ENCODE results near the gene TRAPPC14. TPM values are rescaled to one million over a fixed set of nuclear protein-coding genes. Genes with fewer than 3 reads are reported as not detected.

Gene TRAPPC14
- total and polyA plus RNA-seq, 9 of the 15 experiments (the other 6 are each of a cell fraction or from before 2014, with no cell fraction given), result 0.42 to 45.9 (median 18.2) TPM

DNA sequence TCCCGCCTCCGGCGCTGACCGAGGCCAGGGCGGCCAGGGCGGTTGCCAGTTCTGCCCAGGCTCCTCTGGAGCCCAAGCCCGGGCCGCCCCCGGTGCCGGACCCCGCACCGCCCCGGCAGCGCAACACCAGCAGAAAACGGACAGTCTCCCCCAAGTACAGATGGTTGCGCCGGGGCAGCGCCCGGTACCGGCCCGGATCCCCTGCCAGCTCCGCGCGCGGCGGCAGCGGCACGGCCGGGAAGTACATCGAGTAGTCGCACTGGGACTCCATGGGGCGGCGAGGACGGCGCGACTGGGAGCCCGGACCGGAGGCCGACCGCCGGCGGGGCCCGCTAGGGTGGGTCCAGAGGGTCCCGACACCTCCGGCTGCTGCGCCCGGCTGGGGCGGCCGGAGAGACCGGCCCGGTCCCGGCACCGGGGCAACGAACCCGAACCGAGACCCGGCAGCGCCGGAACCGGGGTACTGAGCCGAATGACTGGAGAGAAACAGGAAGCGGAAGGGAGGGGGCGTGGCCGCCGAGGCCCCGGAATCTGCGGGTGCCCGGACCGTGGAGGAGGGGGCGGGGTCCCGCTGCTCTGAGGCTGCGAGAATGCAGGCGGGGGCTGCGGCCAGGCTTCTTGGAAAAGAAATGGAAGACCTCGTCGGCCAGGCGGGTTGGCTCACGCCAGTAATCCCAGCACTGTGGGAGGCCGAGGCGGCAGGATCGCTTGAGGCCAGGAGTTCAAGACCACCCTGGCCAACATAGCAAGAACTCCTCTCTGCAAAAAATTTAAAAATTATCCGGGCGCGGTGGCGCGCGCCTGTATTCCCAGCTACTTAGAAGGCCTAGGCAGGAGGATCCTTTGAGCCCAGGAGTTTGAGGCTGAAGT is at the start of gene TRAPPC14 (continued):
- TF ChIP-seq TBP (optimal IDR thresholded peaks at IDR 0.05; ENCODE audit: low read depth, low read length) (peak; percentile 97), BDP1 (IDR thresholded peaks at IDR 0.05; ENCODE audit: insufficient read depth, insufficient read length) (peak; percentile 23), LEF1 (IDR thresholded peaks at IDR 0.05) (peak; percentile 56; the same call in 1 of the 2 replicates), KDM5B (IDR thresholded peaks at IDR 0.05; ENCODE audit: insufficient replicate concordance, low read depth, low read length) (peak; percentile 29), ZNF764 (CRISPR knock-in tag; IDR thresholded peaks at IDR 0.05; ENCODE audit: low read depth) (no peak), NONO (IDR thresholded peaks at IDR 0.05; ENCODE audit: low read depth in 2 of 2, low read length in 1 of 2) (no peak; a peak in 1 of 4 replicates), POLR2G (IDR thresholded peaks at IDR 0.05; ENCODE audit: low read depth, low read length) (peak; percentile 94), TFAM (CRISPR knock-in tag; conservative IDR thresholded peaks at IDR 0.05) (no peak), RCOR1 (IDR thresholded peaks at IDR 0.05; ENCODE audit: borderline replicate concordance in 1 of 2, low read depth in 2 of 2, low read length in 2 of 2) (peak in 1 of 2 experiments; percentile 69; a peak in 2 of 4 replicates), U2AF1 (optimal IDR thresholded peaks at IDR 0.05; ENCODE audit: low read depth, low read length) (peak; percentile 73), ZNF143 (CRISPR knock-in tag; IDR thresholded peaks at IDR 0.05) (peak; percentile 37; the same call in 1 of the 2 replicates), ATF7 (IDR thresholded peaks at IDR 0.05) (peak; percentile 72)
- TF ChIP-seq, protein P1, sequence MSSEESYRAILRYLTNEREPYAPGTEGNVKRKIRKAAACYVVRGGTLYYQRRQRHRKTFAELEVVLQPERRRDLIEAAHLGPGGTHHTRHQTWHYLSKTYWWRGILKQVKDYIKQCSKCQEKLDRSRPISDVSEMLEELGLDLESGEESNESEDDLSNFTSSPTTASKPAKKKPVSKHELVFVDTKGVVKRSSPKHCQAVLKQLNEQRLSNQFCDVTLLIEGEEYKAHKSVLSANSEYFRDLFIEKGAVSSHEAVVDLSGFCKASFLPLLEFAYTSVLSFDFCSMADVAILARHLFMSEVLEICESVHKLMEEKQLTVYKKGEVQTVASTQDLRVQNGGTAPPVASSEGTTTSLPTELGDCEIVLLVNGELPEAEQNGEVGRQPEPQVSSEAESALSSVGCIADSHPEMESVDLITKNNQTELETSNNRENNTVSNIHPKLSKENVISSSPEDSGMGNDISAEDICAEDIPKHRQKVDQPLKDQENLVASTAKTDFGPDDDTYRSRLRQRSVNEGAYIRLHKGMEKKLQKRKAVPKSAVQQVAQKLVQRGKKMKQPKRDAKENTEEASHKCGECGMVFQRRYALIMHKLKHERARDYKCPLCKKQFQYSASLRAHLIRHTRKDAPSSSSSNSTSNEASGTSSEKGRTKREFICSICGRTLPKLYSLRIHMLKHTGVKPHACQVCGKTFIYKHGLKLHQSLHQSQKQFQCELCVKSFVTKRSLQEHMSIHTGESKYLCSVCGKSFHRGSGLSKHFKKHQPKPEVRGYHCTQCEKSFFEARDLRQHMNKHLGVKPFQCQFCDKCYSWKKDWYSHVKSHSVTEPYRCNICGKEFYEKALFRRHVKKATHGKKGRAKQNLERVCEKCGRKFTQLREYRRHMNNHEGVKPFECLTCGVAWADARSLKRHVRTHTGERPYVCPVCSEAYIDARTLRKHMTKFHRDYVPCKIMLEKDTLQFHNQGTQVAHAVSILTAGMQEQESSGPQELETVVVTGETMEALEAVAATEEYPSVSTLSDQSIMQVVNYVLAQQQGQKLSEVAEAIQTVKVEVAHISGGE (CRISPR knock-in tag; IDR thresholded peaks at IDR 0.05), result peak; percentile 41 to 93 (median 73); a peak in 5 of 6 replicates
- TF ChIP-seq, protein P2, sequence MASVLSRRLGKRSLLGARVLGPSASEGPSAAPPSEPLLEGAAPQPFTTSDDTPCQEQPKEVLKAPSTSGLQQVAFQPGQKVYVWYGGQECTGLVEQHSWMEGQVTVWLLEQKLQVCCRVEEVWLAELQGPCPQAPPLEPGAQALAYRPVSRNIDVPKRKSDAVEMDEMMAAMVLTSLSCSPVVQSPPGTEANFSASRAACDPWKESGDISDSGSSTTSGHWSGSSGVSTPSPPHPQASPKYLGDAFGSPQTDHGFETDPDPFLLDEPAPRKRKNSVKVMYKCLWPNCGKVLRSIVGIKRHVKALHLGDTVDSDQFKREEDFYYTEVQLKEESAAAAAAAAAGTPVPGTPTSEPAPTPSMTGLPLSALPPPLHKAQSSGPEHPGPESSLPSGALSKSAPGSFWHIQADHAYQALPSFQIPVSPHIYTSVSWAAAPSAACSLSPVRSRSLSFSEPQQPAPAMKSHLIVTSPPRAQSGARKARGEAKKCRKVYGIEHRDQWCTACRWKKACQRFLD (CRISPR knock-in tag; IDR thresholded peaks at IDR 0.05), result peak; percentile 80
- TF ChIP-seq, protein P3, sequence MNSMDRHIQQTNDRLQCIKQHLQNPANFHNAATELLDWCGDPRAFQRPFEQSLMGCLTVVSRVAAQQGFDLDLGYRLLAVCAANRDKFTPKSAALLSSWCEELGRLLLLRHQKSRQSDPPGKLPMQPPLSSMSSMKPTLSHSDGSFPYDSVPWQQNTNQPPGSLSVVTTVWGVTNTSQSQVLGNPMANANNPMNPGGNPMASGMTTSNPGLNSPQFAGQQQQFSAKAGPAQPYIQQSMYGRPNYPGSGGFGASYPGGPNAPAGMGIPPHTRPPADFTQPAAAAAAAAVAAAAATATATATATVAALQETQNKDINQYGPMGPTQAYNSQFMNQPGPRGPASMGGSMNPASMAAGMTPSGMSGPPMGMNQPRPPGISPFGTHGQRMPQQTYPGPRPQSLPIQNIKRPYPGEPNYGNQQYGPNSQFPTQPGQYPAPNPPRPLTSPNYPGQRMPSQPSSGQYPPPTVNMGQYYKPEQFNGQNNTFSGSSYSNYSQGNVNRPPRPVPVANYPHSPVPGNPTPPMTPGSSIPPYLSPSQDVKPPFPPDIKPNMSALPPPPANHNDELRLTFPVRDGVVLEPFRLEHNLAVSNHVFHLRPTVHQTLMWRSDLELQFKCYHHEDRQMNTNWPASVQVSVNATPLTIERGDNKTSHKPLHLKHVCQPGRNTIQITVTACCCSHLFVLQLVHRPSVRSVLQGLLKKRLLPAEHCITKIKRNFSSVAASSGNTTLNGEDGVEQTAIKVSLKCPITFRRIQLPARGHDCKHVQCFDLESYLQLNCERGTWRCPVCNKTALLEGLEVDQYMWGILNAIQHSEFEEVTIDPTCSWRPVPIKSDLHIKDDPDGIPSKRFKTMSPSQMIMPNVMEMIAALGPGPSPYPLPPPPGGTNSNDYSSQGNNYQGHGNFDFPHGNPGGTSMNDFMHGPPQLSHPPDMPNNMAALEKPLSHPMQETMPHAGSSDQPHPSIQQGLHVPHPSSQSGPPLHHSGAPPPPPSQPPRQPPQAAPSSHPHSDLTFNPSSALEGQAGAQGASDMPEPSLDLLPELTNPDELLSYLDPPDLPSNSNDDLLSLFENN (IDR thresholded peaks at IDR 0.05; ENCODE audit: low read depth in 2 of 2, low read length in 2 of 2), result 0 out of 4 replicates have a peak, but pooled peaks of 1 of the 2 experiments have one; percentile 12
